ENCODE results near the gene CYS1.
"Not testable (repeated sequence)": the region's sequence is repeated elsewhere in the genome, so short reads cannot be mapped to it uniquely, and the experiment has no call there.

The CYS1 gene

GRCh38 chr2:10109311-10109710, 29.1 kb upstream of the CYS1 start:
- no peak for TF ChIP-seq CTCF (conservative IDR thresholded peaks at IDR 0.05; ENCODE audit: low read depth, low read length)
- Histone ChIP-seq H3K9ac (no peak overlapping the region), H3K36me3 (ENCODE audit: insufficient read depth) (no peaks in the 10 kb centered on the region), H3K4me2 (no peak overlapping the region), H4K20me1 (ENCODE audit: insufficient read depth) (no peaks in the 10 kb centered on the region), H3K4me3 (IDR thresholded peaks at IDR 0.05; ENCODE audit: insufficient read depth, low read depth, low read length) (no peak overlapping the region), H3K27me3 (ENCODE audit: insufficient read depth, low read depth) (no peaks in the 10 kb centered on the region), H3K27ac (no peak overlapping the region), H2AFZ (ENCODE audit: low read depth) (no peak overlapping the region), H3K4me1 (ENCODE audit: low read depth, poor library complexity, severe bottlenecking) (no peaks in the 10 kb centered on the region), H3K79me2 (ENCODE audit: insufficient read depth, low read depth) (no peaks in the 10 kb centered on the region)

DNA sequence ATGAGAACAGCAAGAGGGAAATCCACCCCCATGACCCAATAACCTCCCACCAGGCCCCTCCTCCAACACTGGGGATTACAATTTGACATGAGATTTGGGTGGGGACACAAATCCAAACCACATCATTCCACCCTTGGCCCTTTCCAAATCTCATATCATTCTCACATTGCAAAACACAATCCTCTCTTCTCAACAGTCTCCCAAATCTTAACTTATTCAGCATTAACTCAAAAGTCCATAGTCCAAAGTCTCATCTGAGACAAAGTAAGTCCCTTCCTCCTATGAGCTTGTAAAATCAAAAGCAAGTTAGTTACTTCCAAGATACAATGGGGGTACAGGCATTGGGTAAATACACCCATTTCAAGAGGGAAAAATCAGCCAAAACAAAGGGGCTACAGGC, 24.7 kb upstream of the CYS1 start:
- not testable (repeated sequence) for H3K9ac ChIP-seq; H3K27me3 ChIP-seq (ENCODE audit: insufficient read depth, low read depth); H2AFZ ChIP-seq (ENCODE audit: low read depth); H3K36me3 ChIP-seq (ENCODE audit: insufficient read depth); H3K79me2 ChIP-seq (ENCODE audit: insufficient read depth, low read depth); H3K4me3 ChIP-seq (IDR thresholded peaks at IDR 0.05; ENCODE audit: insufficient read depth, low read depth, low read length); H3K27ac ChIP-seq; H3K4me1 ChIP-seq (ENCODE audit: low read depth, poor library complexity, severe bottlenecking); H4K20me1 ChIP-seq (ENCODE audit: insufficient read depth); H3K4me2 ChIP-seq

DNA sequence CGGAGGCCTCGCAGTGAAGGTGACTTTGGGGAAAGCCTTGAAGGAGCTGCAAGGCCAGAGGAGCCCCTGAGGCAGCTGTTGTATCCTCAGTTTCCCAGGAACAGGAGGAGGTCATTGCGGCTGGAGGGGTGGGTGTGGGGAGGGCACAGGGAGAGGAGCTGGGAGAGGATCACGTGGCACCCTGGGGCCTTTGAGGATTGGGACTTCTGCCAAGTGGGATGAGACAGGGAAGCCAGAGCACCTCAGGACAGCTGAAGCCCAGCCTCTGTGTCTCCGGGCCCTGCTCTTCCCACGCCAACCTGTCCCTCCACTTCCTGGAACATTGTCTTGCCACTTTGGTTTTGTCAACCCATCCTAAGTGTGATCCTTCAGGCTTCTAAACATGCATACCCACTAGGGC, 23.0 kb upstream of the CYS1 start:
- no peak overlapping the region for H2AFZ ChIP-seq (ENCODE audit: low read depth)
- no peaks in the 10 kb centered on the region for H3K36me3 ChIP-seq (ENCODE audit: insufficient read depth)
- H3K4me3 ChIP-seq (IDR thresholded peaks at IDR 0.05; ENCODE audit: insufficient read depth, low read depth, low read length), result no peak overlapping the region
- TF ChIP-seq CTCF (conservative IDR thresholded peaks at IDR 0.05; ENCODE audit: low read depth, low read length), result no peak
- H3K79me2 ChIP-seq (ENCODE audit: insufficient read depth, low read depth), result no peaks in the 10 kb centered on the region
- H3K4me1 ChIP-seq (ENCODE audit: low read depth, poor library complexity, severe bottlenecking), result no peaks in the 10 kb centered on the region
- no peaks in the 10 kb centered on the region for H3K27me3 ChIP-seq (ENCODE audit: insufficient read depth, low read depth)
- H3K27ac ChIP-seq, result no peak overlapping the region
- H4K20me1 ChIP-seq (ENCODE audit: insufficient read depth), result no peaks in the 10 kb centered on the region
- H3K4me2 ChIP-seq, result no peak overlapping the region
- no peak overlapping the region for H3K9ac ChIP-seq

- Histone ChIP-seq H3K4me2 (no peak overlapping the region), H4K20me1 (ENCODE audit: insufficient read depth) (no peaks in the 10 kb centered on the region), H2AFZ (ENCODE audit: low read depth) (no peak overlapping the region), H3K27ac (no peak overlapping the region), H3K79me2 (ENCODE audit: insufficient read depth, low read depth) (no peaks in the 10 kb centered on the region), H3K4me3 (IDR thresholded peaks at IDR 0.05; ENCODE audit: insufficient read depth, low read depth, low read length) (no peak overlapping the region), H3K9ac (no peak overlapping the region), H3K27me3 (ENCODE audit: insufficient read depth, low read depth) (no peaks in the 10 kb centered on the region), H3K4me1 (ENCODE audit: low read depth, poor library complexity, severe bottlenecking) (peaks cover 12% of the 10 kb centered on the region), H3K36me3 (ENCODE audit: insufficient read depth) (no peaks in the 10 kb centered on the region)
- TF ChIP-seq CTCF (conservative IDR thresholded peaks at IDR 0.05; ENCODE audit: low read depth, low read length), result no peak
Measured at GRCh38 chr2:10101491-10101890, 21.3 kb upstream of the CYS1 start.

- Histone ChIP-seq H4K20me1 (ENCODE audit: insufficient read depth) (no peaks in the 10 kb centered on the region), H3K4me1 (ENCODE audit: low read depth, poor library complexity, severe bottlenecking) (peaks cover 16% of the 10 kb centered on the region), H3K27ac (no peak overlapping the region), H3K36me3 (ENCODE audit: insufficient read depth) (no peaks in the 10 kb centered on the region), H2AFZ (ENCODE audit: low read depth) (no peak overlapping the region), H3K9ac (no peak overlapping the region), H3K79me2 (ENCODE audit: insufficient read depth, low read depth) (no peaks in the 10 kb centered on the region), H3K4me2 (peak overlapping the region; percentile 37; the same call in 1 of the 2 replicates), H3K4me3 (IDR thresholded peaks at IDR 0.05; ENCODE audit: insufficient read depth, low read depth, low read length) (no peak overlapping the region), H3K27me3 (ENCODE audit: insufficient read depth, low read depth) (no peaks in the 10 kb centered on the region)
- peak; percentile 86 for TF ChIP-seq CTCF (conservative IDR thresholded peaks at IDR 0.05; ENCODE audit: low read depth, low read length)
Measured at GRCh38 chr2:10097352-10098148, 17.3 kb upstream of the CYS1 start.

Measured in KMS-11 (cell line).